Astrocyte of the cerebellum (primary cell): ENCODE data around the gene GATA3.
A peak's percentile ranks its signal among the peaks of the same experiment; 100 is the strongest.

Source experiments
- DNase-seq: peaks from one replicate; pipeline ENCODE4 v3.0.0-alpha.2; 2011; ENCODE audit warnings: low read depth
- H3K4me3 ChIP-seq: 2 replicates; pipeline ENCODE4 v1.5.1; 2011; ENCODE audit warnings: mild to moderate bottlenecking, low read depth, low read length, moderate library complexity
- in situ Hi-C: cut with HindIII; loops from 2 replicates; pipeline ENCODE4 v1.10.0; 2017; ENCODE audit warnings: low sequenced_read_pairs
- TF ChIP-seq, protein P1 (sequence below): IDR thresholded peaks from 2 replicates; pipeline ENCODE4 v1.5.1; 2012; ENCODE audit warnings: low read length, low read depth, moderate library complexity, mild to moderate bottlenecking; ENCODE audit errors: missing control alignments

GATA3 gene

GRCh38 chr10:8060010-8060703 is 5.7 kb downstream of the GATA3 start:
- no peak overlapping the region for H3K4me3 ChIP-seq
- TF ChIP-seq, protein P1, sequence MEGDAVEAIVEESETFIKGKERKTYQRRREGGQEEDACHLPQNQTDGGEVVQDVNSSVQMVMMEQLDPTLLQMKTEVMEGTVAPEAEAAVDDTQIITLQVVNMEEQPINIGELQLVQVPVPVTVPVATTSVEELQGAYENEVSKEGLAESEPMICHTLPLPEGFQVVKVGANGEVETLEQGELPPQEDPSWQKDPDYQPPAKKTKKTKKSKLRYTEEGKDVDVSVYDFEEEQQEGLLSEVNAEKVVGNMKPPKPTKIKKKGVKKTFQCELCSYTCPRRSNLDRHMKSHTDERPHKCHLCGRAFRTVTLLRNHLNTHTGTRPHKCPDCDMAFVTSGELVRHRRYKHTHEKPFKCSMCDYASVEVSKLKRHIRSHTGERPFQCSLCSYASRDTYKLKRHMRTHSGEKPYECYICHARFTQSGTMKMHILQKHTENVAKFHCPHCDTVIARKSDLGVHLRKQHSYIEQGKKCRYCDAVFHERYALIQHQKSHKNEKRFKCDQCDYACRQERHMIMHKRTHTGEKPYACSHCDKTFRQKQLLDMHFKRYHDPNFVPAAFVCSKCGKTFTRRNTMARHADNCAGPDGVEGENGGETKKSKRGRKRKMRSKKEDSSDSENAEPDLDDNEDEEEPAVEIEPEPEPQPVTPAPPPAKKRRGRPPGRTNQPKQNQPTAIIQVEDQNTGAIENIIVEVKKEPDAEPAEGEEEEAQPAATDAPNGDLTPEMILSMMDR, result no peak
- in situ Hi-C loops, result no loop called here
- peak; percentile 16 for DNase-seq

DNA sequence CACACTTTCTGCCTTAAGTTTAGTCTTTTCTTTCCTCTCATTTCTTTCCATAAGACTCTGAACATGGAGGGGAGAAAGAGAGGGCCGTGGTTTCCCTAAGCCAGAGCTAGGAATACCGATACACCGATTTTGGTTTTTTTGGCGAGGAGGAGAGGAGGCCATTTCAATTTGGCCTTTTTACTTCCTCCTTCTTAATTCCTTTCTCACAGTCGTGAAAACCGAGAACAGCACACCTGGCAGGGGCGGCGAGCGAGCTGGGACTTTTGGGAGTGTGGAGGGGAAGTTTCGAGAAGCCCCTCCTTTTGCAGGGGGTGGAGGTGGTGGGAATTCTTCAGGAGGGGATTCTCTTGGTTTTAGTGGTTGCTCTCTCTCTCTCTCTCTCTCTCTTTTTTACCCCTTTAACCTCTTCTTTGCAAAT is 6.2 kb downstream of the GATA3 start:
- in situ Hi-C loops, result no loop called here
- H3K4me3 ChIP-seq, result no peak overlapping the region
- DNase-seq, result no peak
- TF ChIP-seq, protein P1, result no peak

DNA sequence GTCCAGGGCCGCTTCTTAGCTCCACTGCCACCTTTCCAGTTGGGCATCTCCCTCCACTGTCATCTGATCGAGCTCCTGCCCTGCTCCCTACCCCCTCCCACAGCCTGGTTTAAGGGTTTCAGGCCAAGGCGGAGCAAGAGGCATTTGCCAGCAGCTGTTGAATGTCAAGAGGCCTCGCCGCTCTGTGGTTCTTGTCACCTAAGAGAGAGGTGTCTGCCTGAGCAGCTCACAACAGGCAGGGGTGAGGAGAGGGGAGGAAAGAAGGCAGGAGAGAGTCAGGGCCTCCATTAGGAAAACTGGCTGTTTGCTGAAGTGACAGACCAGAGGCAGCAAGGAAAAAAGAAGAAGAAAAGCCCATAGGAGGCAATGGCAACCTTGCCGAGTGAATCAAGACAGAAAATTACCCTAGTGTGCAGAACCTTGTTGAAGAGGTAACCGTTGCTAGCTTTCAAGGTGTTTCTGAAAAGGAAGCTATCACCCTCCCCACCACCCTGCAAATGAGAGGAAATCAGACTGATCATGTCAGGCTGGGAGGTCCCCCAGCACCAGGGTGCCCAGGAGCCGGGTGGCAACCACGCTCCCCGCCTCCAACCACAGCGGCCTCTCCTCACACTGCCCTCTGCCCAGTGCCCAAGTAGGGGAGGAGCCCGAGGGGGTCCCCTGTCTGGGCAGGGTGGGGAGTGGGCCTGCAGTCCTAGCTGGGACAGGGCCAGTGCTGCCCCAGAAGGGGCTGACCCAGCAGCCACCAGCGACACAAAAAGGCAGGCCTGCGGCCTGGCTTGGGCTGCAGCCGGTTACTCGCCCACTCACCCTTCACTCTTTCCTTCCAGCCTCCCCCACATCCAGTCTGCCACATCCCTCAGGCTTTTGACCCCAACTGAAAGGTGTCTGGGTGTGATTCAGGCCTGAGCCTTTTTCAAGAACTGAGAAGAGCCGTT is 7.1 kb downstream of the GATA3 start:
- H3K4me3 ChIP-seq, result no peak overlapping the region
- in situ Hi-C loops, result no loop called here
- no peak for DNase-seq
- TF ChIP-seq, protein P1, result no peak

DNA sequence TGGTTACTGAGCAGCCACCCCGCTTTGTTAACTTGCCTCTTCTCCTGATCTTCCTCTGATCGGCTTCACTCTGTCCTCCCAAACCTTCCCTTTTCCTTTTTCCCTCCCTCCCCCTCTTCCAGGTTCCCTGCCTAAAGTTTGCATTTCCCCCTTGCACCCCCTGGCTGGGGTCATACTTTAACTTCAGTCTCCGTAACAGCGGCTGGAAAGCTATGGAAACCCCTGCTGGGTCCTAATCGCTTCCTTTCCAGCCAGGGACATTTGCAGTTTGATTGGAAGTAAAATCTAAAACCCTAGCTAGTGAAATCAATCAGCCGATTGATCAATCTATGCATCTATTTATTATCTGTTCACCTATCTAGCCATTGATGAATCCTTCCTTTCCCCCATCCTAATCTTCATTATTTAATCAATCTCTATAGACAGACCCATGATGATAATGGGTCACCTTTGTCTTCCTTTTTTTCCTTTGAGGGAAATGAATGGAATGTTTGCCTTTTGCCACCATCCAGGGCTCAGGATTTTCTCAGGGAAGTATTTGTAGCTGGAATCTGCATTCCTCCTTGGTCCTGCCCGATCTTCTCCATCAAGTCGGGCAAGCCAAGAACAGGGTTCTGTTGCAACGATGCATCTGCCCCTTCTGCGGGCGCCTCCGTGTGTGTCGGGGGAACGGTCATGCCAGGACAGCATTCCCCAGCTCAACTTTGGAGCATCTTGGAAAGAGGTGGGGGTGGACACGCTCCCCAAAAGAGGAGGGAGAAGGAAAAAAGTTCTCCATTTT is 8.8 kb downstream of the GATA3 start:
- in situ Hi-C loops, result no loop called here
- H3K4me3 ChIP-seq, result no peak overlapping the region
- TF ChIP-seq, protein P1, result no peak
- no peak for DNase-seq

DNA sequence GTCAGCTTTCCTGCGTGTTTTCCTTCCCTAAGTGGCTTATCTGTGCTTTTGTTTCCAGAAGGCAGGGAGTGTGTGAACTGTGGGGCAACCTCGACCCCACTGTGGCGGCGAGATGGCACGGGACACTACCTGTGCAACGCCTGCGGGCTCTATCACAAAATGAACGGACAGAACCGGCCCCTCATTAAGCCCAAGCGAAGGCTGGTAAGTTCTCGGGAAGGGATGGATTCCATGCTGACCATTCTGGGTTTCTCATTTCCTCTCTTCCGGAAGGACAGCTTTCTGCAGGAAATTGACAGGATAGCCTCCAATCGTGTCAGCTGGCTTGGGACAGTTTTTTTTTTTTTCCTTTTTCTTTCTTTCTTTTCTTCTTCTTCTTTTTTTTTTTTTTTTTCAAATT is 9.4 kb downstream of the GATA3 start:
- H3K4me3 ChIP-seq, result no peak overlapping the region
- TF ChIP-seq, protein P1, result no peak
- in situ Hi-C loops, result no loop called here

GRCh38 chr10:8064436-8064835 is 9.9 kb downstream of the GATA3 start:
- no peak overlapping the region for H3K4me3 ChIP-seq
- TF ChIP-seq, protein P1, result no peak
- in situ Hi-C loops, result no loop called here
- no peak for DNase-seq

More for the DNA sequence above, 9.4 kb downstream of the GATA3 start:
- no peak for DNase-seq
